GM21423 (cell line): ENCODE data around the gene ORMDL1.
"Not testable (repeated sequence)": the region's sequence is repeated elsewhere in the genome, so short reads cannot be mapped to it uniquely, and the experiment has no call there.

Experiments used
- ATAC-seq: cut with Tn5 transposase; IDR thresholded peaks from one replicate; pipeline ENCODE4 v1.9.1; 2021; ENCODE audit warnings: mild to moderate bottlenecking, moderate library complexity; ENCODE audit not compliant: unreplicated experiment

ORMDL1 gene

DNA sequence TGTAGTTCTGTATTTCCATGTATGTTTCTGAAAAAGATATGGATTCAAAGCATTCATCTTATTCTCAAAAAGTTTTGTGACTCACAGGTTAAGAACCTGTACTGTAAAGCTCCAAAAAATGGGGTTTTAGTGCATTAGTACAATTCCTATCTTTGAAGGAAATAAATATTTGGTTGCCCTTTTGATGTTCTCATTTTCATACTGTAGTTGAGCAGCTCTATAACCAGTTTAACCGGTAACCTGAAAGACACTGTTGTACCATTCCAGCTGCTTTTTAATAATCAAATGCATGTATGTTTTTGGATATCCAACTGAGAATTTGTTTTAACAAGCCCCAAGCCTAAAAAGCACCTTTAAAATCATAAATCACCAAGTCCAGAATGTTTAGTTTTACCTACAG is 11.9 kb downstream of the ORMDL1 start:
- no peak for ATAC-seq

GRCh38 chr2:189770590-189771322 is 13.4 kb downstream of the ORMDL1 start:
- no peak for ATAC-seq

GRCh38 chr2:189763908-189764661 is 20.1 kb downstream of the ORMDL1 start:
- no peak for ATAC-seq

DNA sequence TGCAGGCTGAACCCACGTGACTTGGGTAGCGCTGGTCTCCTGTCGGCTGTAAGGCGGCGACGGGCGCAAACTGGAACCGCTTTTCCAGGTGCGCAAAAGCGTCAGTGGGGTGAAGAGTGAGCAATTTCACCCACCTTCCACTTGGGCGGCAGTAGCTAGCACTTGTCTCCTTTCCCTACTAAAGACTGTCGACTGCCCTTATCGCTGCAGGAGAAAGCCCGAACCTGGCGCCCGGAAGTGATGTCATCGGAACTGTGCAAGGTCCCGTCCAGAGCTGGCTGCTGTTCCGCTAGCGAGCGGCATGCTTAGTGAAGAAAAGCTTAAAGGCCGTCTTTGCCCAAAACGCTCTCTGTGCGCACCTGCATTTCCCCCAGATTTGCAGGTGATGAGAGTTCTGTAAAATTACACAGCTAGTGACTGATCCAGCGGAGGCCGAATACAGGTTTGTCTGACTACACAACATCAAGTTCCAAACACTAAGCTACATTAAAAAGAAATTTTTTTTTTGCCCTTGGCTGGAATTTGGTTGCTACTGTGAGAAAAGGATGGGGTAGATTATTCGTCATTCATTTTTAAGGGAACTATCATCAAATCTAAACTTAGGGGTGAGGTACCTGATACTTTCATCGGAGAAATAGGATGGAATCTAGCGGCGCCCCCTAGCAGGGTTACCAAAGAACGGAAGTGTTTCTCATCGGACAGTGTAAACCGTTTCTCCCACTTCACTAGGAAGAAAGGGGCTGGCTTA is 21.4 kb downstream of the ORMDL1 start, which contains the start of gene OSGEPL1:
OSGEPL1 (minus strand) TSS at position 242 of the 748 bp plus-strand sequence. CDS start 1,152 bp downstream, outside the sequence.
- peak; percentile 96 for ATAC-seq

- ATAC-seq: no peak
Measured at GRCh38 chr2:189762229-189762550, 21.9 kb downstream of the ORMDL1 start.

GRCh38 chr2:189760154-189760553 is 24.0 kb downstream of the ORMDL1 start:
- ATAC-seq: not testable (repeated sequence)

GRCh38 chr2:189756311-189756952 is 27.7 kb downstream of the ORMDL1 start:
- no peak for ATAC-seq

DNA sequence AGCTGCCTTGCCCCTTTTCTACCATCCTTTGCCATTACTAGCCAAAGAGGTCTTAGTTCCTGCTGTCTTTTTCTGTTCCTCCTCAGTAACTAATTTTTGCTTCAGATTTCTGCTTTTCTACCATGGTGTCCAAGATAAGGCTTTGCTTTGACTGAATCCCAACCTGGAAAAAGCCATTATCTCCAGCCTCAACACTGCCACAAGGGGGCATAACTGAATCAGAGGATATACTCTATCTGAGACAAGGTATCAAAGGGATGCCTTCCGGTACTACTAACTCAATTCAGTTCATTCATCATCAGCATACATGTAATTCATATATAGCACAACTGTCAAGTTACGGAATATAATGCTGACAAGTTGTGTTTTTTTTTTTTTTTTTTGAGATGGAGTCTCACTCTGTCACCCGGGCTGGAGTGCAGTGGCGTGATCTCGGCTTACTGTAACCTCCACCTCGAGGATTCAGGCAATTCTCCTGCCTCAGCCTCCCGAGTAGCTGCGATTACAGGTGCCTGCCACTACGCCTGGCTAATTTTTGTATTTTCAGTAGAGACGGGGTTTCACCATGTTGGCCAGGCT is 33.0 kb downstream of the ORMDL1 start:
- ATAC-seq: peak; percentile 69

GRCh38 chr2:189729430-189729829 is 54.7 kb downstream of the ORMDL1 start:
- ATAC-seq: no peak

GRCh38 chr2:189726849-189727248 is 57.3 kb downstream of the ORMDL1 start:
- ATAC-seq: no peak

- no peak for ATAC-seq
Measured at GRCh38 chr2:189726271-189726670, 57.9 kb downstream of the ORMDL1 start.

GRCh38 chr2:189723192-189723591 is 60.9 kb downstream of the ORMDL1 start:
- ATAC-seq: no peak
